Activated effector memory CD4-positive, alpha-beta T cell treated with Interleukin-2 at 50 U/mL for 16 hours (primary cell): Measurements from ENCODE around the gene PLEKHG1.

ENCODE experiments used
- DNase-seq: peaks from one replicate; pipeline ENCODE4 v3.0.0-alpha.2; 2020

Gene PLEKHG1

DNA sequence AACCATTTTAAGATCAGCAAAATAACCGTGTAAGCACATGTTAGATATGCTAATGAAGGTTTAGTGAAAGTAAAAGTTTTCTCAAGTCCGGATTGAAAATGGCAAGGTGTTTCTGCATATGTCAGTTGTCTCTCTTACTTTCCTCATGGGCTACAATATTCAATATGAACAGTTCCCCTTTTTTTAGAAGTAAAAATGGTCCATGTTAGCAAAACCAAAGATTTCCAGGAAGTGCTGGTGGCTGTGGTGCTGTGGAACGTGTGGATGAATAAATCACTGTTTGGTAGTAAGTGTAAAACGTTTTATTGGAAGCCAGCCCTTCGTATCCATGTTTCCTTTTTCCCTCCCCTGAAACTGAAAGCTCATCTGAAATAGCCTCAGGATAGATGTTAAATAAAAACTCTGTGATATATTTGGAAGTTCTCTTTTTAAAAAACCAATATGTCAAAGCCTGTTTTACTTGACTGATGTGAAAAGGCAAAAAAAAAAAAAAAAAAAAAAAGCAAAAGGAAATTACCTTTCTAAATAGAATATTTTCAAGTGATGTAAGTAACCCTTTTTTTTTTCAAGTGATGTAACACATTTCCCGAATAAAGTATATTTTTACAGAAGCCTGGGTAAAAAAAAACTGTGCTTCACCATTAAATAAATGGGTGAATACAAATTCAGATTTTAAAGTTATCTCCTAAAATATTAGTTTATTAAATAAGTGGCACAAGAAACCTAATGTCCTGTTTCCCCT lies 41.9 kb downstream of the PLEKHG1 start:
- no peak for DNase-seq

GRCh38 chr6:150646228-150646627 lies 46.5 kb downstream of the PLEKHG1 start:
- DNase-seq, result no peak

GRCh38 chr6:150647051-150647450 lies 47.4 kb downstream of the PLEKHG1 start:
- no peak for DNase-seq
